Measurements from ENCODE around the gene CXorf51B.
"Not testable (repeated sequence)": the region's sequence is repeated elsewhere in the genome, so short reads cannot be mapped to it uniquely, and the experiment has no call there.

CXorf51B gene

DNA sequence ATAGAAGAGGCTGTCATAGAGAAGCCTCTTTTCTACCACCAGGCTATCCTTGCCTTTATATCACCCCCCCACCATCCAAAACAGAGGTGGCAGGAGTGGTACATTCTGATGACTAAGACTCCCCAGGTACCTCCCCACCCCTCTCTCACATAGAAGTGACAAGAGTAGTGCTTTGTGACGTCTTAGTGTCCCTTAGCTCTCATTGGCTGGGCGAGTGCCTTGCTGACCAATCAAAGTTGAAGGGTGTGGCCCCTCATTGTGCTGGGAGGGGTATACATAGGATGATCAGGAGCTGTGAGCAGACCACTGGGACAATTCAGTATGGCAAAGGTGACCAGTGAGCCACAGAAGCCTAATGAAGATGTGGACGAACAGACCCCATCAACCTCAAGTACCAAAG is at the start of gene CXorf51B:
Gene CXorf51B (plus strand): TSS at position 301 of the 400 bp plus-strand sequence. CDS start 21 bp downstream, at position 322.
- H3K4me1 ChIP-seq (ENCODE audit: control insufficient read depth, insufficient read depth, low read length); H3K9me3 ChIP-seq (ENCODE audit: control insufficient read depth in 2 of 2, low read length in 2 of 2); H3K27ac ChIP-seq (ENCODE audit: low read length); H3K4me3 ChIP-seq (ENCODE audit: low read length in 2 of 2); H3K36me3 ChIP-seq (ENCODE audit: control insufficient read depth in 2 of 2, insufficient read depth in 2 of 2, low read length in 2 of 2); H3K9ac ChIP-seq (ENCODE audit: low read length in 2 of 2); H3K27me3 ChIP-seq (ENCODE audit: control insufficient read depth in 1 of 2, insufficient read depth in 2 of 2, low read length in 2 of 2): not testable (repeated sequence)

DNA sequence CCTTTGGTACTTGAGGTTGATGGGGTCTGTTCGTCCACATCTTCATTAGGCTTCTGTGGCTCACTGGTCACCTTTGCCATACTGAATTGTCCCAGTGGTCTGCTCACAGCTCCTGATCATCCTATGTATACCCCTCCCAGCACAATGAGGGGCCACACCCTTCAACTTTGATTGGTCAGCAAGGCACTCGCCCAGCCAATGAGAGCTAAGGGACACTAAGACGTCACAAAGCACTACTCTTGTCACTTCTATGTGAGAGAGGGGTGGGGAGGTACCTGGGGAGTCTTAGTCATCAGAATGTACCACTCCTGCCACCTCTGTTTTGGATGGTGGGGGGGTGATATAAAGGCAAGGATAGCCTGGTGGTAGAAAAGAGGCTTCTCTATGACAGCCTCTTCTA is 5.1 kb downstream of the CXorf51B start, which contains the start of gene CXorf51A:
Gene CXorf51A (minus strand): TSS at position 101 of the 400 bp plus-strand sequence. CDS start 21 bp downstream, at position 80.
- not testable (repeated sequence) for H3K27me3 ChIP-seq (ENCODE audit: control insufficient read depth in 1 of 2, insufficient read depth in 2 of 2, low read length in 2 of 2); H3K9ac ChIP-seq (ENCODE audit: low read length in 2 of 2); H3K4me3 ChIP-seq (ENCODE audit: low read length in 2 of 2); H3K4me1 ChIP-seq (ENCODE audit: control insufficient read depth, insufficient read depth, low read length); H3K36me3 ChIP-seq (ENCODE audit: control insufficient read depth in 2 of 2, insufficient read depth in 2 of 2, low read length in 2 of 2); H3K9me3 ChIP-seq (ENCODE audit: control insufficient read depth in 2 of 2, low read length in 2 of 2); H3K27ac ChIP-seq (ENCODE audit: low read length)

DNA sequence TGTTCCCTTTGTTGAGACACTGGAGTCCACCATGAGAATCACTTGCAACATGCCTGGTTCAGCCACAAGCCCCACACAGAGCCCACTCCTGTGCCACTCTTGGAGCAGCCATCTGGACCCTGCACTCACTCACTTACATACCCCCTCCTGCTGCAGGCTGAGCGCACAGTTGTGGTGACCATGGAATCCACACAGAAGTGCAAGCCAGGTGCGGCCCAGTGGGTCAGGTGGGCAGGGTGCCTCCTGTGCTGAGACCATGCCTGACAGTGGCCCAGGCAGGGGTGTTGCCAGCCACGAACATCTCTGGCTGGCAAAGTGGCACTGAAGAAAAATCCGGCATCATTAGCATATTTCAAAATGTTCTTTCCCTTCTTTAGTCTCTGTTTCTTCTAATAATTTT is 22.4 kb downstream of the CXorf51B start:
- H3K9ac ChIP-seq (ENCODE audit: low read length in 2 of 2), result no peak overlapping the region
- H3K36me3 ChIP-seq (ENCODE audit: control insufficient read depth in 2 of 2, insufficient read depth in 2 of 2, low read length in 2 of 2), result no peaks in the 10 kb centered on the region
- no peak overlapping the region for H3K27ac ChIP-seq (ENCODE audit: low read length)
- no peak overlapping the region for H3K4me3 ChIP-seq (ENCODE audit: low read length in 2 of 2)
- no peaks in the 10 kb centered on the region for H3K9me3 ChIP-seq (ENCODE audit: control insufficient read depth in 2 of 2, low read length in 2 of 2)
- no peaks in the 10 kb centered on the region for H3K27me3 ChIP-seq (ENCODE audit: control insufficient read depth in 1 of 2, insufficient read depth in 2 of 2, low read length in 2 of 2)
- no peaks in the 10 kb centered on the region for H3K4me1 ChIP-seq (ENCODE audit: control insufficient read depth, insufficient read depth, low read length)

DNA sequence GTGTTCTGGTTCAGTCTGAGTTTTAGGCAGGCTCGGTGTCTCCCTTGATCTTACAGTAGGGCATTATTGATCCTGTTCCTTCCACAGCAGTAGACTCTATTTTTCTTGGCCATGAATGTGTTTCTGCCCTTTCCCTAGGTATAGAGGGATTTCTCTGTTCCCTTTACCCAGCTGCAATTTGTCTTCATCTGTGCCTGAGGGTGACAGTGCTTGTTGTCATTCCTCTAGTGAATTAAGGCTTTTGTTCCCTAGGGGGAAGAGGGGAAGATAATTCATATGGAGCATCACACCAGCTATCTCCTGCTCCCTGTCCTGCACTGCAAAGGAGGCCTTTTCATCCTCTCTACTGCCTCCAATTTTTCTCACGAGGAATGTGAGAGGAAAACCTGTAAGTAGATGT is 44.7 kb downstream of the CXorf51B start:
- Histone ChIP-seq H3K4me3 (ENCODE audit: low read length in 2 of 2) (no peak overlapping the region), H3K9ac (ENCODE audit: low read length in 2 of 2) (no peak overlapping the region), H3K4me1 (ENCODE audit: control insufficient read depth, insufficient read depth, low read length) (no peaks in the 10 kb centered on the region), H3K27ac (ENCODE audit: low read length) (no peak overlapping the region), H3K36me3 (ENCODE audit: control insufficient read depth in 2 of 2, insufficient read depth in 2 of 2, low read length in 2 of 2) (no peaks in the 10 kb centered on the region), H3K9me3 (ENCODE audit: control insufficient read depth in 2 of 2, low read length in 2 of 2) (no peaks in the 10 kb centered on the region), H3K27me3 (ENCODE audit: control insufficient read depth in 1 of 2, insufficient read depth in 2 of 2, low read length in 2 of 2) (no peaks in the 10 kb centered on the region)

Data from stomach smooth muscle (tissue), 2 donors.